Measurements from ENCODE around the gene CHRNA4.

- TF ChIP-seq CTCF (IDR thresholded peaks at IDR 0.05): no peak
- TF ChIP-seq POLR2A (IDR thresholded peaks at IDR 0.05): no peak
These were observed 66.6 kb downstream of the CHRNA4 start for GRCh38 chr20:63294536-63294900.

All from testis (tissue), 2 donors.